LNCaP clone FGC (cell line): ENCODE results near the gene ACO1.

ENCODE experiments used
- DNase-seq: peaks from one replicate; pipeline ENCODE4 v3.0.0-alpha.2; 2011; ENCODE audit warnings: low read depth
- H3K4me3 ChIP-seq: 2 replicates; pipeline ENCODE4 v1.5.1; 2011; ENCODE audit warnings: mild to moderate bottlenecking, low read depth, low read length, control low read depth
- CTCF ChIP-seq: IDR thresholded peaks from 2 replicates; pipeline ENCODE4 v1.5.1; 2012; ENCODE audit warnings: mild to moderate bottlenecking; ENCODE audit not compliant: control insufficient read depth, insufficient read depth; ENCODE audit errors: extremely low read depth

The ACO1 gene

GRCh38 chr9:32441678-32442077 is 57.2 kb downstream of the ACO1 start:
- no peak for TF ChIP-seq CTCF
- no peak for DNase-seq
- no peak overlapping the region for H3K4me3 ChIP-seq

- TF ChIP-seq CTCF, result no peak
- no peak overlapping the region for H3K4me3 ChIP-seq
- no peak for DNase-seq
Measured at GRCh38 chr9:32442433-32442832, 58.0 kb downstream of the ACO1 start.

- no peak for DNase-seq
- no peak overlapping the region for H3K4me3 ChIP-seq
- TF ChIP-seq CTCF, result no peak
Measured at GRCh38 chr9:32449969-32450368, 65.5 kb downstream of the ACO1 start.

GRCh38 chr9:32454280-32454679 is 69.8 kb downstream of the ACO1 start:
- DNase-seq, result no peak
- H3K4me3 ChIP-seq, result no peak overlapping the region
- TF ChIP-seq CTCF, result no peak

GRCh38 chr9:32455738-32456137 is 71.3 kb downstream of the ACO1 start:
- H3K4me3 ChIP-seq, result no peak overlapping the region
- TF ChIP-seq CTCF, result no peak
- DNase-seq, result no peak

- no peak for DNase-seq
- H3K4me3 ChIP-seq, result no peak overlapping the region
- TF ChIP-seq CTCF, result no peak
Measured at GRCh38 chr9:32456564-32456963, 72.1 kb downstream of the ACO1 start.

- DNase-seq, result no peak
Measured at GRCh38 chr9:32463500-32464293, 79.3 kb downstream of the ACO1 start.

More at GRCh38 chr9:32463500-32464293, 79.3 kb downstream of the ACO1 start:
- TF ChIP-seq CTCF, result no peak
- H3K4me3 ChIP-seq, result no peak overlapping the region
